Mammary epithelial cell (primary cell): ENCODE data around the gene RNF103.

ENCODE experiments used
- EZH2 ChIP-seq: IDR thresholded peaks from 2 replicates; pipeline ENCODE4 v1.6.1; 2012; ENCODE audit warnings: low read length, inconsistent platforms, borderline replicate concordance
- TF ChIP-seq, protein P1 (sequence below), 2 donors: IDR thresholded peaks in 1 of 2; conservative IDR thresholded peaks in 1 of 2; 2 replicates each; pipeline ENCODE4 v1.5.1; 2011 to 2012; ENCODE audit warnings: inconsistent platforms in 2 of 2, low read length in 2 of 2, mild to moderate bottlenecking in 2 of 2, control low read depth in 1 of 2, low read depth in 1 of 2; ENCODE audit not compliant: insufficient read depth in 1 of 2; ENCODE audit errors: extremely low read depth in 1 of 2

DNA sequence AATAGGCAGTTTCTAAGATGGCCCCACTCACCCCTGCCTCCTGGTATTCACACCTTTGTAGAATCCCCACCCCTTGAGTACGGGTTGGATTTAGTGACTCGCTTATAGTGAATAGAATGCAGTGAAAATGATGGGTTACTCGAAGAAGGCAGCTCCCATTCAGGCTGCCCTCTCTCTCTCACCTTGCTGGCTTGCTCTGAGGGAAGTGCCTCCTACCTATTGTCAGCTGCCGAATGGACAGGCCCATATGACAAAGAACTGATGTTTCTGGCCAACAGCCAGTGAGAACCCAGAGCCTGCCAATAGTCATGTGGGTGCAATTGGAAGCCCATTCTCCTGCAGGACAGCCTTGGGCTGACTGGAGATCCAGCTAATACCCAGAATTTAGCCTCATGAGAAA is 22.1 kb upstream of the RNF103 start:
- TF ChIP-seq, protein P1, sequence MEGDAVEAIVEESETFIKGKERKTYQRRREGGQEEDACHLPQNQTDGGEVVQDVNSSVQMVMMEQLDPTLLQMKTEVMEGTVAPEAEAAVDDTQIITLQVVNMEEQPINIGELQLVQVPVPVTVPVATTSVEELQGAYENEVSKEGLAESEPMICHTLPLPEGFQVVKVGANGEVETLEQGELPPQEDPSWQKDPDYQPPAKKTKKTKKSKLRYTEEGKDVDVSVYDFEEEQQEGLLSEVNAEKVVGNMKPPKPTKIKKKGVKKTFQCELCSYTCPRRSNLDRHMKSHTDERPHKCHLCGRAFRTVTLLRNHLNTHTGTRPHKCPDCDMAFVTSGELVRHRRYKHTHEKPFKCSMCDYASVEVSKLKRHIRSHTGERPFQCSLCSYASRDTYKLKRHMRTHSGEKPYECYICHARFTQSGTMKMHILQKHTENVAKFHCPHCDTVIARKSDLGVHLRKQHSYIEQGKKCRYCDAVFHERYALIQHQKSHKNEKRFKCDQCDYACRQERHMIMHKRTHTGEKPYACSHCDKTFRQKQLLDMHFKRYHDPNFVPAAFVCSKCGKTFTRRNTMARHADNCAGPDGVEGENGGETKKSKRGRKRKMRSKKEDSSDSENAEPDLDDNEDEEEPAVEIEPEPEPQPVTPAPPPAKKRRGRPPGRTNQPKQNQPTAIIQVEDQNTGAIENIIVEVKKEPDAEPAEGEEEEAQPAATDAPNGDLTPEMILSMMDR (conservative IDR thresholded peaks at IDR 0.05 in 1 of 2, IDR thresholded peaks at IDR 0.05 in 1 of 2; ENCODE audit: extremely low read depth in 1 of 2, insufficient read depth in 1 of 2, low read depth in 1 of 2, low read length in 2 of 2): no peak
- no peak for TF ChIP-seq EZH2
